Measurements from ENCODE around the gene PTGES.

GRCh38 chr9:129745200-129745599 lies 7.6 kb downstream of the PTGES start:
- TF ChIP-seq, protein P1, sequence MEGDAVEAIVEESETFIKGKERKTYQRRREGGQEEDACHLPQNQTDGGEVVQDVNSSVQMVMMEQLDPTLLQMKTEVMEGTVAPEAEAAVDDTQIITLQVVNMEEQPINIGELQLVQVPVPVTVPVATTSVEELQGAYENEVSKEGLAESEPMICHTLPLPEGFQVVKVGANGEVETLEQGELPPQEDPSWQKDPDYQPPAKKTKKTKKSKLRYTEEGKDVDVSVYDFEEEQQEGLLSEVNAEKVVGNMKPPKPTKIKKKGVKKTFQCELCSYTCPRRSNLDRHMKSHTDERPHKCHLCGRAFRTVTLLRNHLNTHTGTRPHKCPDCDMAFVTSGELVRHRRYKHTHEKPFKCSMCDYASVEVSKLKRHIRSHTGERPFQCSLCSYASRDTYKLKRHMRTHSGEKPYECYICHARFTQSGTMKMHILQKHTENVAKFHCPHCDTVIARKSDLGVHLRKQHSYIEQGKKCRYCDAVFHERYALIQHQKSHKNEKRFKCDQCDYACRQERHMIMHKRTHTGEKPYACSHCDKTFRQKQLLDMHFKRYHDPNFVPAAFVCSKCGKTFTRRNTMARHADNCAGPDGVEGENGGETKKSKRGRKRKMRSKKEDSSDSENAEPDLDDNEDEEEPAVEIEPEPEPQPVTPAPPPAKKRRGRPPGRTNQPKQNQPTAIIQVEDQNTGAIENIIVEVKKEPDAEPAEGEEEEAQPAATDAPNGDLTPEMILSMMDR (IDR thresholded peaks at IDR 0.05): no peak
- TF ChIP-seq POLR2A (IDR thresholded peaks at IDR 0.05): no peak
